Neural cell (in vitro differentiated cells): Measurements from ENCODE around the gene PHC1.
"Not testable (repeated sequence)": the region's sequence is repeated elsewhere in the genome, so short reads cannot be mapped to it uniquely, and the experiment has no call there.

ENCODE experiments used
- CTCF ChIP-seq: fragments of 450-650 bp; IDR thresholded peaks from 2 replicates; pipeline ENCODE4 v1.5.1; 2014; ENCODE audit warnings: antibody characterized with exemption, mild to moderate bottlenecking, moderate library complexity; ENCODE audit not compliant: poor library complexity, severe bottlenecking
- EP300 ChIP-seq: fragments of 450-650 bp; conservative IDR thresholded peaks from 2 replicates; pipeline ENCODE4 v1.6.1; 2014; ENCODE audit warnings: antibody characterized with exemption, mild to moderate bottlenecking, moderate library complexity; ENCODE audit not compliant: poor library complexity, severe bottlenecking
- EZH2 ChIP-seq: fragments of 200-600, 300-800 bp; shearing (Covaris generic), sonication (generic); IDR thresholded peaks from 2 replicates; pipeline ENCODE4 v1.6.1; 2014; ENCODE audit warnings: antibody characterized with exemption, low read length, borderline replicate concordance, mild to moderate bottlenecking; ENCODE audit not compliant: insufficient read depth, poor library complexity, severe bottlenecking
- MXI1 ChIP-seq: fragments of 450-650 bp; conservative IDR thresholded peaks from 2 replicates; pipeline ENCODE4 v1.6.1; 2014; ENCODE audit warnings: antibody characterized with exemption, mild to moderate bottlenecking; ENCODE audit not compliant: poor library complexity, severe bottlenecking
- POLR2AphosphoS5 ChIP-seq: IDR thresholded peaks from 2 replicates; pipeline ENCODE4 v1.6.1; 2012
- RAD21 ChIP-seq: fragments of 450-650 bp; conservative IDR thresholded peaks from 2 replicates; pipeline ENCODE4 v1.6.1; 2014; ENCODE audit warnings: antibody characterized with exemption, mild to moderate bottlenecking, moderate library complexity
- SMC3 ChIP-seq: fragments of 450-650 bp; conservative IDR thresholded peaks from 2 replicates; pipeline ENCODE4 v1.6.1; 2014; ENCODE audit warnings: antibody characterized with exemption, mild to moderate bottlenecking, moderate library complexity; ENCODE audit not compliant: poor library complexity
- TAF1 ChIP-seq: IDR thresholded peaks from 2 replicates; pipeline ENCODE4 v1.6.1; 2012; ENCODE audit warnings: low read depth
- TF ChIP-seq, protein P1 (sequence below): IDR thresholded peaks from 2 replicates; pipeline ENCODE4 v1.6.1; 2012; ENCODE audit warnings: borderline replicate concordance

GRCh38 chr12:8932464-8932863, 18.2 kb downstream of the PHC1 start:
- TF ChIP-seq CTCF, EP300, EZH2, TAF1, POLR2AphosphoS5, MXI1, RAD21, SMC3: not testable (repeated sequence)
- TF ChIP-seq, protein P1, sequence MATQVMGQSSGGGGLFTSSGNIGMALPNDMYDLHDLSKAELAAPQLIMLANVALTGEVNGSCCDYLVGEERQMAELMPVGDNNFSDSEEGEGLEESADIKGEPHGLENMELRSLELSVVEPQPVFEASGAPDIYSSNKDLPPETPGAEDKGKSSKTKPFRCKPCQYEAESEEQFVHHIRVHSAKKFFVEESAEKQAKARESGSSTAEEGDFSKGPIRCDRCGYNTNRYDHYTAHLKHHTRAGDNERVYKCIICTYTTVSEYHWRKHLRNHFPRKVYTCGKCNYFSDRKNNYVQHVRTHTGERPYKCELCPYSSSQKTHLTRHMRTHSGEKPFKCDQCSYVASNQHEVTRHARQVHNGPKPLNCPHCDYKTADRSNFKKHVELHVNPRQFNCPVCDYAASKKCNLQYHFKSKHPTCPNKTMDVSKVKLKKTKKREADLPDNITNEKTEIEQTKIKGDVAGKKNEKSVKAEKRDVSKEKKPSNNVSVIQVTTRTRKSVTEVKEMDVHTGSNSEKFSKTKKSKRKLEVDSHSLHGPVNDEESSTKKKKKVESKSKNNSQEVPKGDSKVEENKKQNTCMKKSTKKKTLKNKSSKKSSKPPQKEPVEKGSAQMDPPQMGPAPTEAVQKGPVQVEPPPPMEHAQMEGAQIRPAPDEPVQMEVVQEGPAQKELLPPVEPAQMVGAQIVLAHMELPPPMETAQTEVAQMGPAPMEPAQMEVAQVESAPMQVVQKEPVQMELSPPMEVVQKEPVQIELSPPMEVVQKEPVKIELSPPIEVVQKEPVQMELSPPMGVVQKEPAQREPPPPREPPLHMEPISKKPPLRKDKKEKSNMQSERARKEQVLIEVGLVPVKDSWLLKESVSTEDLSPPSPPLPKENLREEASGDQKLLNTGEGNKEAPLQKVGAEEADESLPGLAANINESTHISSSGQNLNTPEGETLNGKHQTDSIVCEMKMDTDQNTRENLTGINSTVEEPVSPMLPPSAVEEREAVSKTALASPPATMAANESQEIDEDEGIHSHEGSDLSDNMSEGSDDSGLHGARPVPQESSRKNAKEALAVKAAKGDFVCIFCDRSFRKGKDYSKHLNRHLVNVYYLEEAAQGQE: not testable (repeated sequence)
